ENCODE measurements around the gene RAPSN. TPM values are rescaled to one million over a fixed set of nuclear protein-coding genes. Genes with fewer than 3 reads are reported as not detected.

RAPSN gene
- total RNA-seq, 1 donor from 2014 or later = 2.2 TPM

GRCh38 chr11:47407746-47408590 is 41.0 kb downstream of the RAPSN start, which contains the start of gene SLC39A13:
TSS of gene SLC39A13 (plus strand) at chr11:47408590. CDS start at chr11:47410095, 1,505 bp downstream.
- DNase-seq = peak; percentile 94
- intact Hi-C loops (cut with micrococcal nuclease) = no loop called here
- Histone ChIP-seq H3K4me3 (peak within 1 kb of the TSS; percentile 87), H3K27me3 (ENCODE audit: low read depth) (no peaks in the 10 kb centered on the region), H3K4me1 (peaks cover 49% of the 10 kb centered on the region), H3K36me3 (peaks cover 27% of the 10 kb centered on the region), H3K9me3 (replicated peaks) (no peaks in the 10 kb centered on the region), H3K27ac (replicated peaks) (peak within 1 kb of the TSS; percentile 99)
- TF ChIP-seq, protein P1, sequence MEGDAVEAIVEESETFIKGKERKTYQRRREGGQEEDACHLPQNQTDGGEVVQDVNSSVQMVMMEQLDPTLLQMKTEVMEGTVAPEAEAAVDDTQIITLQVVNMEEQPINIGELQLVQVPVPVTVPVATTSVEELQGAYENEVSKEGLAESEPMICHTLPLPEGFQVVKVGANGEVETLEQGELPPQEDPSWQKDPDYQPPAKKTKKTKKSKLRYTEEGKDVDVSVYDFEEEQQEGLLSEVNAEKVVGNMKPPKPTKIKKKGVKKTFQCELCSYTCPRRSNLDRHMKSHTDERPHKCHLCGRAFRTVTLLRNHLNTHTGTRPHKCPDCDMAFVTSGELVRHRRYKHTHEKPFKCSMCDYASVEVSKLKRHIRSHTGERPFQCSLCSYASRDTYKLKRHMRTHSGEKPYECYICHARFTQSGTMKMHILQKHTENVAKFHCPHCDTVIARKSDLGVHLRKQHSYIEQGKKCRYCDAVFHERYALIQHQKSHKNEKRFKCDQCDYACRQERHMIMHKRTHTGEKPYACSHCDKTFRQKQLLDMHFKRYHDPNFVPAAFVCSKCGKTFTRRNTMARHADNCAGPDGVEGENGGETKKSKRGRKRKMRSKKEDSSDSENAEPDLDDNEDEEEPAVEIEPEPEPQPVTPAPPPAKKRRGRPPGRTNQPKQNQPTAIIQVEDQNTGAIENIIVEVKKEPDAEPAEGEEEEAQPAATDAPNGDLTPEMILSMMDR (IDR thresholded peaks at IDR 0.05; ENCODE audit: borderline replicate concordance) = peak; percentile 91

GRCh38 chr11:47406896-47407745 is 41.8 kb downstream of the RAPSN start:
- no peak for DNase-seq
- Histone ChIP-seq H3K4me1 (peaks cover 46% of the 10 kb centered on the region), H3K4me3 (peak overlapping the region; percentile 87), H3K9me3 (replicated peaks) (no peaks in the 10 kb centered on the region), H3K27ac (replicated peaks) (peak overlapping the region; percentile 99), H3K27me3 (ENCODE audit: low read depth) (no peaks in the 10 kb centered on the region), H3K36me3 (peaks cover 20% of the 10 kb centered on the region)
- intact Hi-C loops (cut with micrococcal nuclease) = no loop called here
- TF ChIP-seq, protein P1 (IDR thresholded peaks at IDR 0.05; ENCODE audit: borderline replicate concordance) = no peak

GRCh38 chr11:47403571-47403970 is 45.4 kb downstream of the RAPSN start:
- peaks cover 34% of the 10 kb centered on the region for H3K4me1 ChIP-seq
- no peak overlapping the region for H3K27ac ChIP-seq (replicated peaks)
- intact Hi-C loops (cut with micrococcal nuclease) = no loop called here
- H3K9me3 ChIP-seq (replicated peaks) = no peaks in the 10 kb centered on the region
- no peaks in the 10 kb centered on the region for H3K27me3 ChIP-seq (ENCODE audit: low read depth)
- TF ChIP-seq, protein P1 (IDR thresholded peaks at IDR 0.05; ENCODE audit: borderline replicate concordance) = no peak
- no peak overlapping the region for H3K4me3 ChIP-seq
- no peaks in the 10 kb centered on the region for H3K36me3 ChIP-seq
- no peak for DNase-seq

DNA sequence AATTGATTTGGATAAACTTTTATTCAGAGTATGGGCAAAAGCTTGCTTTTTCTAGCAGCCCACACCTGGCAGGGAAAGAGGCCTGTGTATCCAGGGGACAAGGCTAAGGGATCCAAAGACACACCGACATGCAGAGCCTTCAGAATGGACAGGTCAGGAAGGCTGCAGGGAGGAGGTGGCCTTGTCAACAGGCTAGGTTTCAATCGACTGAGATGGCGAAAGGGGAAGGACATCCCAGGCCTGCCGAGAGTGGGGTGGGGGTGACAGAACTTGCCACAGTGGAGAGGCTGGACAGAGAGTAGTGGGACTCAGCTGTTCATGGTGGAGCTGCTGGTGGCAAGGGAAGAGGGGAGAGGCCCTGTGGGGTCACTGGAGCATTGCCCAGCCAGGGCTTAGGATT is 45.8 kb downstream of the RAPSN start:
- intact Hi-C loops (cut with micrococcal nuclease) = no loop called here

DNA sequence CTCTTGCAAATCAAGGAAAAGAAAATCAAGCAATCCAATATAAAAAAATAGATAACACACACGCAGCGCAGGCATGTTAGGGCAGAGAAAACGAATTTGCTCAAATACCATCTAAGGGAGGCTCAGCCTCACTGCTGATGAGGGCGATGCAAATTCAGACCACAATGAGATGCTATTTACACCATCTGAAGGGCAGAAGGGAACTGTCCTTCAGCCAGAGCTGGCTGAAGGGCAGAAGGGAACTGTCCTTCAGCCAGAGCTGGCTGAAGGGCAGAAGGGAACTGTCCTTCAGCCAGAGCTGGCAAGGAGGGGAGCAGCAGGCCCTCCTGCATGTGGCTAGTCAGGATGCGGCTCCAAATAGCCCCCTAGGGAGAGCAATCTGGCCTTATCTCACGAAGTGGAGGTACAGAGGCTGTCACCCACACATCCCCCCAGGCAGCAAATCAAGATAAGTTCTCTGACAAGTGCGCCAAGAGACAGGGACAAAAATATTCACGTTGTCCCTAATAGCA is 48.1 kb downstream of the RAPSN start:
- no peak for DNase-seq
- H3K36me3 ChIP-seq = no peaks in the 10 kb centered on the region
- H3K27me3 ChIP-seq (ENCODE audit: low read depth) = no peaks in the 10 kb centered on the region
- intact Hi-C loops (cut with micrococcal nuclease) = no loop called here
- H3K9me3 ChIP-seq (replicated peaks) = no peaks in the 10 kb centered on the region
- TF ChIP-seq, protein P1 (IDR thresholded peaks at IDR 0.05; ENCODE audit: borderline replicate concordance) = no peak
- H3K27ac ChIP-seq (replicated peaks) = peak overlapping the region; percentile 95
- peaks cover 18% of the 10 kb centered on the region for H3K4me1 ChIP-seq
- peak overlapping the region; percentile 67 for H3K4me3 ChIP-seq

More for the DNA sequence above, 45.8 kb downstream of the RAPSN start:
- Histone ChIP-seq H3K9me3 (replicated peaks) (no peaks in the 10 kb centered on the region), H3K27ac (replicated peaks) (no peak overlapping the region), H3K36me3 (no peaks in the 10 kb centered on the region), H3K4me3 (no peak overlapping the region), H3K27me3 (ENCODE audit: low read depth) (no peaks in the 10 kb centered on the region), H3K4me1 (peaks cover 32% of the 10 kb centered on the region)
- DNase-seq = no peak
- TF ChIP-seq, protein P1 (IDR thresholded peaks at IDR 0.05; ENCODE audit: borderline replicate concordance) = no peak

All from left ventricle myocardium inferior (tissue), 1 donor.